ENCODE data around the gene ZNRD2. TPM values are rescaled to one million over a fixed set of nuclear protein-coding genes. Genes with fewer than 3 reads are reported as not detected.
"Not testable (repeated sequence)": the region's sequence is repeated elsewhere in the genome, so short reads cannot be mapped to it uniquely, and the experiment has no call there.

Gene ZNRD2
- total RNA-seq, 2 experiments from 2014 or later: 54.3 to 54.7 TPM

DNA sequence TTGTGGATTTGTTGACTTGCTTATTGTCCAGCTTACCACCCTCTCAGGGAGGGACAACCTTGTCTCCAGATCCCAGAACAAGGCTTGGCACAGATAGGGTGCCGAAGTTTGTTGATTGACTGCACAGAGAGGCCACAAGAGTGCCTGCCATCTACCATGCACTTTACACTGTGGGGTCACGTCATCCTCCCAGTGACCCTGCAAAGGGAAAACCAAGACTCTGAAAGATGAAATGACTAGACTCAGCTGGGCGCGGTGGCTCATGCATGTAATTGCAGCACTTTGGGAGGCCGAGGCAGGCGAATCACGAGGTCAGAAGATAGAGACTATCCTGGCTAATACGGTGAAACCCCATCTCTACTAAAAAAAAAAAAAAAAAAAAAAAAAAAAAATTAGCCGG lies 7.5 kb upstream of the ZNRD2 start:
- Mint-ChIP-seq H3K4me3 (no peak overlapping the region), H3K4me1 (ENCODE audit: low read depth) (peaks cover 53% of the 10 kb centered on the region), H3K27me3 (no peaks in the 10 kb centered on the region), H3K36me3 (ENCODE audit: low read depth) (peaks cover 3% of the 10 kb centered on the region), H3K9me3 (no peaks in the 10 kb centered on the region), H3K27ac (no peak overlapping the region)
- TF ChIP-seq, protein P1, sequence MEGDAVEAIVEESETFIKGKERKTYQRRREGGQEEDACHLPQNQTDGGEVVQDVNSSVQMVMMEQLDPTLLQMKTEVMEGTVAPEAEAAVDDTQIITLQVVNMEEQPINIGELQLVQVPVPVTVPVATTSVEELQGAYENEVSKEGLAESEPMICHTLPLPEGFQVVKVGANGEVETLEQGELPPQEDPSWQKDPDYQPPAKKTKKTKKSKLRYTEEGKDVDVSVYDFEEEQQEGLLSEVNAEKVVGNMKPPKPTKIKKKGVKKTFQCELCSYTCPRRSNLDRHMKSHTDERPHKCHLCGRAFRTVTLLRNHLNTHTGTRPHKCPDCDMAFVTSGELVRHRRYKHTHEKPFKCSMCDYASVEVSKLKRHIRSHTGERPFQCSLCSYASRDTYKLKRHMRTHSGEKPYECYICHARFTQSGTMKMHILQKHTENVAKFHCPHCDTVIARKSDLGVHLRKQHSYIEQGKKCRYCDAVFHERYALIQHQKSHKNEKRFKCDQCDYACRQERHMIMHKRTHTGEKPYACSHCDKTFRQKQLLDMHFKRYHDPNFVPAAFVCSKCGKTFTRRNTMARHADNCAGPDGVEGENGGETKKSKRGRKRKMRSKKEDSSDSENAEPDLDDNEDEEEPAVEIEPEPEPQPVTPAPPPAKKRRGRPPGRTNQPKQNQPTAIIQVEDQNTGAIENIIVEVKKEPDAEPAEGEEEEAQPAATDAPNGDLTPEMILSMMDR (IDR thresholded peaks at IDR 0.05): no peak
- ATAC-seq (no peak), DNase-seq (peak; percentile 59)
- ChIA-PET CTCF (interaction anchor here (1.3 to 6.0 kb wide), 3 partner anchors 9 to 25 kb away, joined by 3 to 39 read pairs (median 34); partner anchors contain the start of genes FAM89B and ZNRD2), POLR2A (interaction anchor here (1.3 to 2.3 kb wide), 2 partner anchors 10 to 22 kb away, joined by 5 to 9 read pairs; no protein-coding TSS in a partner anchor)
- intact Hi-C loops (cut with micrococcal nuclease): no loop called here

DNA sequence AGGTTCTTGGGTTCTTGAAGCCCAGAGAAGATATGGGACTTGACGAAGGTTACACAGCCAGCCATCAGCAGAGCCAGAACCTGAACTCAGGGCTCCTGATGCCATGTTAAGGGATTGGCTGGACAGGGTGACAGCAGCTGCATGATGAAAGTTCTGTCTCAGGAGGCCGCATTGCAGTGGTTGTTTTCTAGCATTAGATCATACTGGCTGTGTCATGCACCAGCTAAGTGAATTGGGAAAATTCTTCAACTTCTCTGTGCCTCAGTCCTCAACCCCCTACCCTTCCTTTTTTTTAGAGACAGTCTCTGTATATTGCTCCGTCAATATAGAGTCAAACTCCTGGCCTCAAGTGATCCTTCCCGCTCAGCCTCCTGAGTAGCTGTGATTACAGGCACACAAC lies 6.7 kb upstream of the ZNRD2 start:
- Mint-ChIP-seq H3K36me3 (ENCODE audit: low read depth) (peaks cover 7% of the 10 kb centered on the region), H3K4me3 (no peak overlapping the region), H3K27ac (no peak overlapping the region), H3K27me3 (no peaks in the 10 kb centered on the region), H3K4me1 (ENCODE audit: low read depth) (peaks cover 59% of the 10 kb centered on the region), H3K9me3 (no peaks in the 10 kb centered on the region)
- TF ChIP-seq, protein P1 (IDR thresholded peaks at IDR 0.05): no peak
- ChIA-PET POLR2A (interaction anchor here (1.0 to 1.7 kb wide), 2 partner anchors 9 to 140 kb away, joined by 3 to 4 read pairs; partner anchors contain the start of gene FAM89B), CTCF (interaction anchor here (0.6 to 6.0 kb wide), 5 partner anchors 8 to 222 kb away, joined by 3 to 39 read pairs (median 6); partner anchors contain the start of genes FAM89B and ZNRD2)
- ATAC-seq (no peak), DNase-seq (no peak)
- intact Hi-C loops (cut with micrococcal nuclease): no loop called here

DNA sequence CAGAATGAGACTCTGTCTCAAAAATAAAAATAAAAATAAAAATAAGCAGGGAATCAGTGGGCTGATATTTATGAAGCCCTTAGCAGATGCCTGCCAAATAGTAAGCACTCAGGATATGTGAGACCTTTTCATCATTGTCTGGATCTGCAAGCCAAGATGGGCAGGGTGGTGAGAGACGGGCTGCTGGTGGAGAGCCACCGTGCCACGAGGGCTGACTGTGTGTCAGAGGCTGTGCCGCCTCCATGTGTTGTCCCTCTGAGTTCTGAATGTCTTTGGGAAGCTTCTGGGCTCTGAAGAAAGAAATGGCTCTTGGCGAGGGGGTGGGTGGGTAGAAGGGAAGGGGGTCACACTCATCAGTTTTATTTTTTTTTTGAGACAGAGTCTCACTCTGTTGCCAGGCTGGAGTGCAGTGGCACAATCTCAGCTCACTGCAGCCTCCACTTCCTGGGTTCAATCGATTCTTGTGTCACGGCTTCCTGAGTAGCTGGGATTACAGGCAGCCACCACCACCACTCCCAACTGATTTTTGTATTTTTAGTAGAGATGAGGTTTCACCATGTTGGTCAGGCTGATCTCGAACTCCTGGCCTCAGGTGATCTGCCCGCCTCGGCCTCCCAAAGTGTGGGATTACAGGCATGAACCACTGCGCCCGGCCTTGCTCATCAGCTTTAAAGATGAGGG lies 5.3 kb upstream of the ZNRD2 start:
- H3K27ac Mint-ChIP-seq: peak overlapping the region; percentile 96
- peaks cover 55% of the 10 kb centered on the region for H3K4me1 Mint-ChIP-seq (ENCODE audit: low read depth)
- ATAC-seq; H3K4me3 Mint-ChIP-seq; intact Hi-C loops (cut with micrococcal nuclease); H3K9me3 Mint-ChIP-seq; H3K27me3 Mint-ChIP-seq; DNase-seq: not testable (repeated sequence)
- peaks cover 16% of the 10 kb centered on the region for H3K36me3 Mint-ChIP-seq (ENCODE audit: low read depth)
- CTCF ChIA-PET: interaction anchor here (0.6 to 5.3 kb wide), 8 partner anchors 8 to 250 kb away, joined by 3 to 39 read pairs (median 5); no protein-coding TSS in a partner anchor
- POLR2A ChIA-PET: interaction anchor here (0.8 to 3.0 kb wide), 11 partner anchors 8 to 141 kb away, joined by 3 to 25 read pairs (median 4); partner anchors contain the start of genes FAM89B, MALAT1 and NEAT1

DNA sequence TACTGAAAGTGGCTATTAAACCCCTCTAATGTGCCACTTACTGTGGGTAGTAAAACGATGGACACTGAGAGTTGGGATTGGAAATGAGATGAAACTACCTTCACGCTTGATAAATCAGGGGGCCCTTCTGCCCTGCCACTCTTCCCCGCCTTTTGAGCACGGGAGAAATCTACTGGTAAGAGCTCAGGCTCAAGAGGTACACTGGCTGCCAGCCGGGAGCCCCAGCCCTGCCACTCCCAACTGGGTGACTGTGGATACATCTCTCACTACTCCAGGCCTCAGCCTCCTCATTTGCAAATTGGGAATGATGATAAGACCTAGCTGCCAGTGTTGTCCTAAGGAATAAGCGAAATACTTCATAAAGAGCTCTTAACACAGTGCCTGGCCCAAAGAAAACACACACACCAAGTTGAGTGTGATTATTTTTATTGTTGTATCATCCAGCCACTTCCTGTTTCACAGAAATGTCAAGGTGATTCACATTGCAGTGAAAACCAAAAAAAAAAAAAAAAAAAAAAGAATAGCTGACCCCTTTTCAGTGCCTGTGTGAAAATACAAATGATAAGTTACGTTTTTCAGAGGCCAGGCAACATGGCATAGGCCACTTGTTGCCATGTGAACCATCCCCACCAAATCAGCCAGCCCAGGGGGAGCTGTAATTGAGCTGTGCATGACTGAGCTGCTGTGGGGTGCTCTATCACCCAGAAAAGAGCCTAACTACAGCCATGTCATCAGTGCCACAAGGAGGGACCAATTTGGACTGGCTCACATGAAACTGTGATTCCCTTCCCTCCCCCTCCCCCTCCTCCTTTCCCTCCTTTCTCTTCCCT lies 4.4 kb upstream of the ZNRD2 start:
- Mint-ChIP-seq H3K9me3 (no peaks in the 10 kb centered on the region), H3K4me1 (ENCODE audit: low read depth) (peaks cover 46% of the 10 kb centered on the region), H3K27ac (peak overlapping the region; percentile 96), H3K27me3 (no peaks in the 10 kb centered on the region), H3K36me3 (ENCODE audit: low read depth) (peaks cover 20% of the 10 kb centered on the region), H3K4me3 (peak overlapping the region; percentile 46)
- TF ChIP-seq, protein P1 (IDR thresholded peaks at IDR 0.05): no peak
- peak; percentile 68 for DNase-seq
- intact Hi-C loops (cut with micrococcal nuclease): no loop called here
- ChIA-PET POLR2A (interaction anchor here (0.6 to 3.0 kb wide), 16 partner anchors 7 to 144 kb away, joined by 3 to 25 read pairs (median 4); partner anchors contain the start of genes EHBP1L1, FAM89B, MALAT1 and NEAT1), CTCF (interaction anchor here (0.6 to 5.3 kb wide), 10 partner anchors 8 to 251 kb away, joined by 3 to 39 read pairs (median 5); partner anchors contain the start of gene EHBP1L1)
- ATAC-seq: peak; percentile 14

Measured in activated CD8-positive, alpha-beta T cell treated with anti-CD3 and anti-CD28 coated beads for 36 hours (primary cell).